ENCODE data around the gene THSD7B. TPM values are rescaled to one million over a fixed set of nuclear protein-coding genes. Genes with fewer than 3 reads are reported as not detected.

Gene THSD7B
- total RNA-seq, 2 experiments from 2014 or later, result not detected

- CTCF ChIA-PET, result no interaction called here
- intact Hi-C loops (cut with micrococcal nuclease), result no loop called here
- Mint-ChIP-seq H3K4me3 (no peak overlapping the region), H3K27ac (no peak overlapping the region), H3K36me3 (ENCODE audit: low read depth) (no peaks in the 10 kb centered on the region), H3K27me3 (ENCODE audit: low read depth) (peaks cover 1% of the 10 kb centered on the region), H3K4me1 (ENCODE audit: low read depth) (no peaks in the 10 kb centered on the region), H3K9me3 (no peaks in the 10 kb centered on the region)
- no peak for DNase-seq
Observed at GRCh38 chr2:137155356-137156104, 390.2 kb downstream of the THSD7B start.

DNA sequence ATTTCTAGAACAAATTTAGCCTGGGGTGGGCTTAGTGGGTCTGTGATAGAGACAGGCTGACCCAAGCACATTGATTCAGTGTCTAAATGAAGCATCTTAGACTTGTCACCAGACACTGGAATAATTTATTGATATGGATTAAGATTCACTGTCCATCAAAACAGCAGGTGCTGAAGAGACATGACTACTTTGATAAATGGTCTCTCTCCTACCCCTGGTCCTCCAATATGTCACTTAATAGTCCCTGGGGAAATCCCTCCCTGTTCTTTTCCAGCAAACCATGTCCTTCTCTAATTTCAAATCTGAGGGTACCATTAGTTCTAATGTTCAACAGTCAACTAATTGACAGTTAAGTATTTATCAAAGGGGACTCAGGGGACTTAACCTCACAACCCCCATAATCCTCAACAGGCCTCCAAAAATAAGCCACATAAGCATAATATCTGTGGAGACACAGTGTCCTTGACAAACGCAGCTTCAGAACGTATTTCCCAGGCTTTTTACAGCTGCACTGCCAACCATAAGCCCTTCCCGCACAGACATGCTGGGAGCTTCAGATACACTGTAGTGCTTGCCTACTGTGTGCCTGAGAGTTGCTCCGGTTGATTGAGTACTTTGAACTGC is 391.0 kb downstream of the THSD7B start:
- intact Hi-C loops (cut with micrococcal nuclease), result no loop called here
- CTCF ChIA-PET, result no interaction called here
- no peak overlapping the region for H3K4me3 Mint-ChIP-seq
- no peaks in the 10 kb centered on the region for H3K4me1 Mint-ChIP-seq (ENCODE audit: low read depth)
- H3K9me3 Mint-ChIP-seq, result no peaks in the 10 kb centered on the region
- H3K36me3 Mint-ChIP-seq (ENCODE audit: low read depth), result no peaks in the 10 kb centered on the region
- H3K27me3 Mint-ChIP-seq (ENCODE audit: low read depth), result peaks cover 1% of the 10 kb centered on the region
- DNase-seq, result no peak
- no peak overlapping the region for H3K27ac Mint-ChIP-seq

- CTCF ChIA-PET, result no interaction called here
- no peak for DNase-seq
- Mint-ChIP-seq H3K27ac (no peak overlapping the region), H3K9me3 (no peaks in the 10 kb centered on the region), H3K36me3 (ENCODE audit: low read depth) (no peaks in the 10 kb centered on the region), H3K27me3 (ENCODE audit: low read depth) (peaks cover 3% of the 10 kb centered on the region), H3K4me1 (ENCODE audit: low read depth) (no peaks in the 10 kb centered on the region), H3K4me3 (no peak overlapping the region)
- intact Hi-C loops (cut with micrococcal nuclease), result no loop called here
Observed at GRCh38 chr2:137157851-137158250, 392.5 kb downstream of the THSD7B start.

DNA sequence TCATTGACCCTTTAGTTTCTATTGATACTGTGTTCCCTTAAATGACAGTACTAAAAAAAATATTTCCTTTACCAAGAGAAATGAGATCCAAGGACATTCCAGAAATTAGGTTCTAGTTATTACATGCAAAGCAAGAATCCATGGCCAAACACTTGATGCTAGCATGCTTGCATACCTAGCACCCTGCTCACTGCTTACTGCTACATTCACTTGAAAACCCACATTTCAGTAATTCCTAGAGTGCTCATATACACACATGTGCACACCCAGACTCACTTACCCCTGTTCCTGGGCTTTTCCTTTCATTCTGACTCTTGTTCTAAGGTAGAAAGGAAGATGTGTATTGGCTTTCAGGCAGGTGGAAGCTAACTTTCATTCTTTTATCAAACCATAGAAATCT is 395.9 kb downstream of the THSD7B start:
- CTCF ChIA-PET, result no interaction called here
- DNase-seq, result no peak
- Mint-ChIP-seq H3K27ac (no peak overlapping the region), H3K4me1 (ENCODE audit: low read depth) (no peaks in the 10 kb centered on the region), H3K27me3 (ENCODE audit: low read depth) (peaks cover 5% of the 10 kb centered on the region), H3K4me3 (no peak overlapping the region), H3K9me3 (no peaks in the 10 kb centered on the region), H3K36me3 (ENCODE audit: low read depth) (no peaks in the 10 kb centered on the region)
- intact Hi-C loops (cut with micrococcal nuclease), result no loop called here

- no peaks in the 10 kb centered on the region for H3K36me3 Mint-ChIP-seq (ENCODE audit: low read depth)
- H3K27ac Mint-ChIP-seq, result no peak overlapping the region
- no peak overlapping the region for H3K4me3 Mint-ChIP-seq
- no peaks in the 10 kb centered on the region for H3K9me3 Mint-ChIP-seq
- intact Hi-C loops (cut with micrococcal nuclease), result no loop called here
- peaks cover 4% of the 10 kb centered on the region for H3K27me3 Mint-ChIP-seq (ENCODE audit: low read depth)
- no peaks in the 10 kb centered on the region for H3K4me1 Mint-ChIP-seq (ENCODE audit: low read depth)
- CTCF ChIA-PET, result no interaction called here
- no peak for DNase-seq
Observed at GRCh38 chr2:137165968-137166367, 400.6 kb downstream of the THSD7B start.

DNA sequence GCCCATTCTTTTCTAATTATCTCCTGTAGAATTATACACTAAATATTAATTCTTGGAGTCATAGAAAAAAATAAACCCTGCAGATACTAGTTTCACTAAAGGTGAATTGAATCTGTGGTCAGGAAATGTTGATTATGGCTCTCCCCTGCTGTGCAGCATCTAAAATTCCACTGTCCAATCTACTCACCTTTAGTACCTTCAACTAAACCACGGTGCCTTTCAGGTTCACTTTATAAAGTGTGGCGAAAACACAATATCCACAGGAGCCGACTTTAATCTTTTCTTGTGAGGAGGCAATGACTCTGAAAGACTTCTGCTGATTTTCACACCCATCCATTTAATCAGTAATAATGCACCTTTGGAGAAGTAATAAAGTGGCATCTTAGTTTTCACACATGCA is 402.3 kb downstream of the THSD7B start:
- H3K4me1 Mint-ChIP-seq (ENCODE audit: low read depth), result no peaks in the 10 kb centered on the region
- CTCF ChIA-PET, result no interaction called here
- H3K27me3 Mint-ChIP-seq (ENCODE audit: low read depth), result peaks cover 6% of the 10 kb centered on the region
- H3K9me3 Mint-ChIP-seq, result no peaks in the 10 kb centered on the region
- intact Hi-C loops (cut with micrococcal nuclease), result no loop called here
- no peak overlapping the region for H3K4me3 Mint-ChIP-seq
- no peak overlapping the region for H3K27ac Mint-ChIP-seq
- no peaks in the 10 kb centered on the region for H3K36me3 Mint-ChIP-seq (ENCODE audit: low read depth)
- no peak for DNase-seq

GRCh38 chr2:137168552-137168951 is 403.2 kb downstream of the THSD7B start:
- Mint-ChIP-seq H3K27me3 (ENCODE audit: low read depth) (peaks cover 2% of the 10 kb centered on the region), H3K4me3 (no peak overlapping the region), H3K36me3 (ENCODE audit: low read depth) (no peaks in the 10 kb centered on the region), H3K4me1 (ENCODE audit: low read depth) (no peaks in the 10 kb centered on the region), H3K27ac (no peak overlapping the region), H3K9me3 (no peaks in the 10 kb centered on the region)
- intact Hi-C loops (cut with micrococcal nuclease), result no loop called here
- CTCF ChIA-PET, result no interaction called here
- no peak for DNase-seq

DNA sequence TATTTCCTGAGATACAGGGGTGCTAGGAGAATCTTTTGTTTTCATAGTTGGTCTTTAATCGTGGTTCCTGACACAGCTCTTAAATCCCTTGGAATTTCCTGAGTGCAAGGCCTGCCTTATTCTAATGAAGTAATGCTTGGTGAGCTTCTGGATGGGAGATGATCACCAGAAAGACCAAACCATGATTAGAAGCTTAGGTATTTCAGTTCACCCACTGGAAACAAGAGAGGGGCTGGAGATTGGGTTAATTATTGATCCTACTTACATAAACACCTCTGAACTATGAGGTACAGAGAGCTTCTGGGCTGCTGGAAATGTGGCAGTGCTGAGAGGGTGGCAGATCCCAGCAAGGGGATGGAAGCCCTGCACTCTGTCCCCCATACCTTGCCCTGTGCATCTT is 406.8 kb downstream of the THSD7B start:
- Mint-ChIP-seq H3K36me3 (ENCODE audit: low read depth) (no peaks in the 10 kb centered on the region), H3K4me1 (ENCODE audit: low read depth) (no peaks in the 10 kb centered on the region), H3K27ac (no peak overlapping the region), H3K27me3 (ENCODE audit: low read depth) (peaks cover 2% of the 10 kb centered on the region), H3K4me3 (no peak overlapping the region), H3K9me3 (no peaks in the 10 kb centered on the region)
- DNase-seq, result no peak
- intact Hi-C loops (cut with micrococcal nuclease), result no loop called here
- CTCF ChIA-PET, result interaction anchor here (0.7 kb wide), 1 partner anchor 79 kb away, joined by 3 read pairs; no protein-coding TSS in a partner anchor

GRCh38 chr2:137173463-137173862 is 408.1 kb downstream of the THSD7B start:
- peaks cover 2% of the 10 kb centered on the region for H3K27me3 Mint-ChIP-seq (ENCODE audit: low read depth)
- CTCF ChIA-PET, result no interaction called here
- intact Hi-C loops (cut with micrococcal nuclease), result no loop called here

DNA sequence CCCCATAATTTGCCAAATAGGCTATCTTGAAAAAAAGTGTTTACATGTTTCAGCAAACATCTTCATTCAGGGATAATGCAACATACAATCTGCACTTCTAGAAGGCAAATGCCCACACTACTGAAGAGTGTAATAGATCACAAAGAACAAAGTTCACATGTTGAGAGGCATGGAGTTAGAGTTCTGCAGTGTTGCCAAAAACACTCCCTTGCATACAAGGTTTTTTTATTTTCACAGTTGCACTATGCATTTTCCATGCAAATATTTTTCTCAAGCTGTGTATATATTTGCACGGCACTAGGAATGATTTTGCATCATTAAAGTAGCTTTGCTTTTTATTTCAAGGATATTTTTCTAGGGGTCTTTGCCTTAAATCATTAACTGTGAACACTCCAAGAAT is 409.9 kb downstream of the THSD7B start:
- intact Hi-C loops (cut with micrococcal nuclease), result no loop called here
- no peaks in the 10 kb centered on the region for H3K36me3 Mint-ChIP-seq (ENCODE audit: low read depth)
- no peaks in the 10 kb centered on the region for H3K9me3 Mint-ChIP-seq
- H3K27ac Mint-ChIP-seq, result no peak overlapping the region
- DNase-seq, result no peak
- H3K4me1 Mint-ChIP-seq (ENCODE audit: low read depth), result no peaks in the 10 kb centered on the region
- no peak overlapping the region for H3K4me3 Mint-ChIP-seq
- CTCF ChIA-PET, result no interaction called here
- peaks cover 2% of the 10 kb centered on the region for H3K27me3 Mint-ChIP-seq (ENCODE audit: low read depth)

More at GRCh38 chr2:137173463-137173862, 408.1 kb downstream of the THSD7B start:
- H3K4me3 Mint-ChIP-seq, result no peak overlapping the region
- no peaks in the 10 kb centered on the region for H3K36me3 Mint-ChIP-seq (ENCODE audit: low read depth)
- no peak for DNase-seq
- H3K4me1 Mint-ChIP-seq (ENCODE audit: low read depth), result no peaks in the 10 kb centered on the region
- no peak overlapping the region for H3K27ac Mint-ChIP-seq
- no peaks in the 10 kb centered on the region for H3K9me3 Mint-ChIP-seq

DNA sequence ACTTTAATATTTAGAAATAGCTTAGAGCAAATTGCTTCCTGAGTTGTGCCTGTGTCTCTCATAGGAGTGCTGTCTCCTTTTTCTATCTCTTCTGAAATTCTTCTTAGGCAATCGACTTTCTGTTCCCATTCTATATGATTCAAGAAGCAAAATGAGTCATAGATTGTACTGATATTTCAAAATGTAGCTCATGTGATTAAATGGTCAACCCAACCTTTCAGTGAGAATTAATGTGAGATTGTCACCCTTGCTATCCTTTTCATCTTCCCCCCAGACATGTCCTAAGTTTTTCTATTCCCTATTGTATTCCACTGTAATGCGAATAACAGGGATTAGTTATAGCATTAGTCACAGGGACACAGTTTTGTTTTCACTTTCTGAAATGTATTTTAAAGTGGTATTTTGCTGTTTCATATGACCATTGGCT is 413.6 kb downstream of the THSD7B start:
- H3K4me1 Mint-ChIP-seq (ENCODE audit: low read depth), result no peaks in the 10 kb centered on the region
- no peak overlapping the region for H3K27ac Mint-ChIP-seq
- no peaks in the 10 kb centered on the region for H3K36me3 Mint-ChIP-seq (ENCODE audit: low read depth)
- H3K27me3 Mint-ChIP-seq (ENCODE audit: low read depth), result no peaks in the 10 kb centered on the region
- intact Hi-C loops (cut with micrococcal nuclease), result no loop called here
- DNase-seq, result no peak
- CTCF ChIA-PET, result no interaction called here
- H3K4me3 Mint-ChIP-seq, result no peak overlapping the region
- no peaks in the 10 kb centered on the region for H3K9me3 Mint-ChIP-seq

GRCh38 chr2:137179542-137179941 is 414.2 kb downstream of the THSD7B start:
- intact Hi-C loops (cut with micrococcal nuclease), result no loop called here
- Mint-ChIP-seq H3K4me1 (ENCODE audit: low read depth) (no peaks in the 10 kb centered on the region), H3K4me3 (no peak overlapping the region)

GRCh38 chr2:137180012-137180411 is 414.7 kb downstream of the THSD7B start:
- no peak for DNase-seq
- H3K4me1 Mint-ChIP-seq (ENCODE audit: low read depth), result no peaks in the 10 kb centered on the region
- CTCF ChIA-PET, result no interaction called here
- no peak overlapping the region for H3K27ac Mint-ChIP-seq
- no peaks in the 10 kb centered on the region for H3K27me3 Mint-ChIP-seq (ENCODE audit: low read depth)
- no peak overlapping the region for H3K4me3 Mint-ChIP-seq
- intact Hi-C loops (cut with micrococcal nuclease), result no loop called here
- H3K9me3 Mint-ChIP-seq, result no peaks in the 10 kb centered on the region
- no peaks in the 10 kb centered on the region for H3K36me3 Mint-ChIP-seq (ENCODE audit: low read depth)

More at GRCh38 chr2:137179542-137179941, 414.2 kb downstream of the THSD7B start:
- H3K36me3 Mint-ChIP-seq (ENCODE audit: low read depth), result no peaks in the 10 kb centered on the region
- H3K27me3 Mint-ChIP-seq (ENCODE audit: low read depth), result no peaks in the 10 kb centered on the region
- H3K9me3 Mint-ChIP-seq, result no peaks in the 10 kb centered on the region
- no peak overlapping the region for H3K27ac Mint-ChIP-seq
- CTCF ChIA-PET, result no interaction called here
- DNase-seq, result no peak

Measured in activated naive CD4-positive, alpha-beta T cell treated with anti-CD3 and anti-CD28 coated beads for 36 hours (primary cell).